HG02870 (cell line): ENCODE data around the gene IGF1R.
A peak's percentile ranks its signal among the peaks of the same experiment; 100 is the strongest.

ENCODE experiments used
- ATAC-seq: cut with Tn5 transposase; IDR thresholded peaks from one replicate; pipeline ENCODE4 v1.9.1; 2021; ENCODE audit warnings: mild to moderate bottlenecking, moderate library complexity; ENCODE audit not compliant: unreplicated experiment

Gene IGF1R

GRCh38 chr15:98703126-98703685 is 54.9 kb downstream of the IGF1R start:
- no peak for ATAC-seq

DNA sequence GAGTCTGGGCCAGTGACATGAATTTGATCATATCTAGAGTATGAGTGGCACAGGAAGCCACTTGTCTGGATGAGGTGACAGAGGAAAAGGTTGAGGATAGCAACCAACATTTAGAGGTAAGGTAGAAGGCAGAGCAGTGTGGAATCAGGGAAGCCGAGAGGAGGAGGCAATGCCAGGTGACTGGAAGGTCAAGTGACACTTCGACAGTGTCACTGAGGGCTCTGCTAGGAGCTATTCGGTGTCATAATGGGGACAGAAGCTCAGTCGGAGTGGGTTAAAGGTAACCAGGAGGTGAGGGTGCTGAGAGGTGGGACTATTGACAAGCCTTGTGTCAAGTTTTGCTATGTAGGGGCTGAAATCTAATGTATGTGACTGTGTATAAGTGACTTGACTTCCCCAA is 56.7 kb downstream of the IGF1R start:
- ATAC-seq, result no peak

GRCh38 chr15:98706387-98706786 is 58.0 kb downstream of the IGF1R start:
- no peak for ATAC-seq

- no peak for ATAC-seq
Measured at GRCh38 chr15:98706986-98707385, 58.6 kb downstream of the IGF1R start.

DNA sequence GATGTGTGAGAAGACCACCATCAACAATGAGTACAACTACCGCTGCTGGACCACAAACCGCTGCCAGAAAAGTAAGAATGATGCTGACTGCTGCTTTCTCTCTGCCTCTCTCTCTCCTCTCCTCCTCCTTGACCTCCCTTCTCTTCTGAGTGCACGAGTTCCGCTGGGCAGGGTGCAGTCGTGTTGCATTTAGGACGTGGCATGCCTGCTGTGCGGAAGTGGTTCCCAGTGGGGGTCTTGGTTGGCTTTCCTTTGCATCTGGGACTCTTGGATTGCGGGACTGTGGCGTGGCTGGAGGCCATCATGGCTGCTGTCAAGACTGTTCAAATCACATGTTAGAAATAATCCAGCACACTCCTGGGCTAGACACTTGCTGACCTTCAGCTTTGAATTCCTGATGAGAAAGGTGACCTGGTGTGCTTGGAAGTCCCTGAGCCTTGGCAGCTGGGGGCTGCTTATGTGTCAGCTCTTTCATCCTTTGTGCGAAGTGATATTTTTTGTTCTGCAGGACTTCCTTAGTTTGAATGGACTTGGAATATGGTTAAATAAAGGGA is 59.8 kb downstream of the IGF1R start:
- no peak for ATAC-seq

- no peak for ATAC-seq
Measured at GRCh38 chr15:98711810-98712209, 63.5 kb downstream of the IGF1R start.

DNA sequence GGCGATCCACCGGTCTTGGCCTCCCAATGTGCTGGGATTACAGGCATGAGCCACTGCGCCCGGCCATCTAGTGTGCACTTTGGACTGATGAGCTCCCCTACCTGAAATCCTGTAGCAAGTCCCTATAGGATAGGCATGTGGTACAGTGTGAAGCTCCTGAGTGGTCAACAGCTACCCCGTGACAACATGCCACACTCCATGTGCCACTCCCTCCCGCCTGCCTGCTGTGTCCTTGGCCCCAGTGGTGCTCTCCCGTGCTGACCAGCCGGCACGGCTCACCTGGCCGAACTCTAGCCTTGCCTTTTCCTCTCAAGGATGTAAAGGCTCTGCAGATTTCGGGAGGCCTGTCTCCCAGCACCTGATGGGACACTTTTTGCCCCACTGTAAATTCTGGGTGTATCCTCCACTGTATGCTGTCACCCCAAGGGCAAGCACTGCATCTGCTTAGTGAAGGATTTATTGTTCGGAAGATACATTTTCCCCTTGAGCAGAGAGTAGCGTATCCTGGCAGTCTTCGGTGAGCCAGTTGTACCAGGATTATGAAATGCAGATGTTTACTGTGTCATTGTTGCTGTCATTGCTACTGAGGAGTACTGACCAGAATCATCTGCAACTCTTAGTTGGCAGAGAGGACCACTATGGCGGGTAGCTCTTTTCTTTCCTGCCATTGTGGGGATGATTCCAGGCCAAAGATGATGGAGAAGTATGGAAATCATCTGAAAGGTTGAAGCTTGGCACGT is 64.7 kb downstream of the IGF1R start:
- ATAC-seq, result no peak

- ATAC-seq, result peak; percentile 57
Measured at GRCh38 chr15:98713585-98714001, 65.3 kb downstream of the IGF1R start.

- ATAC-seq, result no peak
Measured at GRCh38 chr15:98714922-98715321, 66.6 kb downstream of the IGF1R start.

- ATAC-seq, result no peak
Measured at GRCh38 chr15:98715401-98715800, 67.1 kb downstream of the IGF1R start.

DNA sequence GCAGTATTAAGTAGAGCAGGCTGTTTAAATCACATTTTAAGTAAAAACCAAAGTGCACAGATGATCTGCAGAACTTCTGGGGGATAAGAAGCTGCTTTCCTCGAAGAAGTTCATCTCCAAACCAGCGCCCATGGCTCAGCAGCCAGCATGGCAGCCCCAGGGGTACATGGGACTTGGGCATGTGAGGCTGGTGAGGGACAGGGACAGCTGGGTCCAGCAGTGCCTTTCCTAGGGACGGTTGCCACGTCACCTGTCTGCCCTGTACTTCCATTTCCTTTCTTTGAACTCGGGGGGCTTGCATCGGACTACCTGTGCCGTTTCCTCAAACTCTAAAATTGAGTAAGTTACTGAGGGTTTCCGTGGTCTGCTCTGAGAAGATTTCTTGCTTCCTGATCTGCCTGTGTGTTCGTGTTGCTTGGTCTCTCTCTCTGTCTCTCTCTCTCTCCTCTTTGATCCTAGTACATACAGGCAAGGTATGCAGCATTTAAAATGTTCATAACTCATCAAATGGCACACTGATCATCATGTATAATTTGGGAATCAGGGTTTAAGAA is 67.6 kb downstream of the IGF1R start:
- ATAC-seq, result no peak

DNA sequence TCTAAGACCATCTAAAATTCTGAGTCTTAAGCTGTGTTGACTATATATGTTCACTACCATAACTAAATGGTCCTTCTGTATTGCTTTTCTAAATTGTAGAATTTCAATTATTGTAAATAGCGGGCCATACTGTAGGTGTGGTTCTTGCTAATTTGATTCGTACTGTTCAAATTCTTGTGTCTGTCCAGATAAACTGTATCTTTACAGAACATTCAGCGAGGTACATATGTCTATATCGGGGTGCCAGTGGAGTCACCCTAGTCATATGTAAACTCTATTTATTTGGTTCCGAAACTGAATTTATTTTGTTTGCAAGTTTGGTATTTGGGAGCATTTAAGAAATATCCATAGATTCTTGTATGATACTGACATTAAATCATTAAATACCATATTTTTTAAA is 69.0 kb downstream of the IGF1R start:
- ATAC-seq, result no peak

DNA sequence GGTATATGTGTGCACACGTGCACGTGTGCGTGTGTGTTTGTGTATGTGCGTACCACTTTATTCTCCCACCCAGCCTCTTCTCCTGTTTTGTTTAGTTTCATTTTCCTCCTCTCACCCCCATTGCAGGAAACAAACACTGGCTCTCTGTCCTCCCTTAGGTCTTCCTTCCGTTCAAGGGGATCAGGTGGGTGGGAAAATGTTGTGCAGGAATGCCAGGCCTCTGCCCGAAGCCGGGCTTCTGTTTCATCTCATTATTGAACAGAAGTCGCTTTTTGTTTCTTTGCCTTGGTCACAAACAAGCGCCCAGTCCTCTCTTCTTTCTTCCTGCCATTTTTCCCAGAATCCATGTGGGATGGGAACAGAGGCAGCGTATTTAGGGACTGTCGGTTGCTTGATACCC is 69.6 kb downstream of the IGF1R start:
- no peak for ATAC-seq

- no peak for ATAC-seq
Measured at GRCh38 chr15:98718426-98719136, 70.2 kb downstream of the IGF1R start.

DNA sequence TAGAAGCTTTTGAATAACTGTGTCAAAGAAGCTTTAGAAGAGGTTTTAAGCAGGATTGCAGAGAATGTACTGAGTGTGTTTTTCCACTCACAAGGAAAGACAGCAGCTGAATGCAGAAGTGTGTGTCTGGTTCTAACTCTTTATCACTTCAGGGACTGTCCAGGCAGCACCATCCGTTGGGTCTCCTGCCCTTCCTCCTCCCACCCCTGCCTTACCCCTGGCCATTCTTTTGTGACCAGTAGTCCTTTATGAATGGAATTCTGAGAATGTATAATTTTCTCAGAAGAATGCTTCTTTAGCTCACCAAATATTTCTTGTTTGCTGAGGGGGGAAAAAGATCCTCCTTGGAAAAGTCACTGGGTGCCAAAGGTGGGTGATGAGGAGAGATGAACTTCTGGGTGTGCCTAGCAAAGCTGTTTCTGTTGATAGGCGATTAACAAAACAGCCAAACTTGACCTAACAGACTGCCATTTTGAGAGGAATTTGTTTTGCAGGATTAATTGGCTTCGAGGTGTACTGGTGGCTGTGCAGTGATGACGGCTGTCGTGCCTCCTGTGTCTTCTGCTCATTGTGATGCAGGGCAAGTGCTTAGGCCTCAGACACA is 70.9 kb downstream of the IGF1R start:
- no peak for ATAC-seq

- ATAC-seq, result no peak
Measured at GRCh38 chr15:98720031-98720430, 71.7 kb downstream of the IGF1R start.

DNA sequence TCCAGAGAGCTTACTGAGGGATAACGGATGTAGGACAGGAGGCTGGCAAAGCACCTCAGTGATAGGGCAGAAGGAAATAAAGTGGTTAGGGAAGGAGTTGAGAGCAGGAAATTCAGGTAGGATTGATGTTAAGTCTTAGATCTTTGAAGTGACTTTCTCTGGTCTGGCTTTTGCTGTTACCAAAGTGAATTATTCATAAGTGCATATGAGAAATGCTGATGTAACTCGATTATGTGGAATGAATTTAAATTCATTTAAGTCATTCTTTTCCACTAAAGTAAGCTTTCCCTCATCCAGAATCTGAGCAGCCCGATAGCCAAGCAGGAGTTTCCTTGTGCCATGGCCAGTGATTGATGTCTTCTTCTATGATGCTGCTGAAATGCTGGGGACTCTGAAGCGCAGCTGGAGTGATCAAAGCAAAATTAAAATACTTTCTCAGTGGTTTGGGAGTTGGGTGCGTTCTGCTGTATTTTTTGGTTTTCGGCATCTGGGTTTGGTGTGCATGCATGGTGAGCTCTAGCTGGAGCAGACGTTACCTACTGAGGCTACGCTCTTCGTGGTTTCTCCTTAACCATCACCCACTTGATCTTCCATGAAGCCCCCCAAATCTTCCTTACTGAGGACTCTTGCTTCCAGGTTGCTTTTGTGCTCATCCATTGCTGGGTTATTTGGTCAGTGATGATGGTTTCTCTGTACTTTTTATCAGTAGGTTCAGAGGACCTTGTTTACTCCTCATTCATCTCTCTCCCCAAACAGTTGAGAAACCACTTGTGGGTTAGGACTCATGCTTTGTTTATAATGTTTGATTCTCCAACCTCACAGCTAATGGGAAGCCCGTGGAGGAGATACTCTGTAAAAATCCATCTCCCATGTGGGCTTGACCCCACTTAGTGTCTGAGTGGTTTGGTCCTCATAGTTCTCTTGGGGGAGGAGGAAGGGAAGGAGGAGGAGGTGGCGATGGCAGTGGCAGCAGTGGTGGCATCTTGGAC is 72.5 kb downstream of the IGF1R start:
- no peak for ATAC-seq

DNA sequence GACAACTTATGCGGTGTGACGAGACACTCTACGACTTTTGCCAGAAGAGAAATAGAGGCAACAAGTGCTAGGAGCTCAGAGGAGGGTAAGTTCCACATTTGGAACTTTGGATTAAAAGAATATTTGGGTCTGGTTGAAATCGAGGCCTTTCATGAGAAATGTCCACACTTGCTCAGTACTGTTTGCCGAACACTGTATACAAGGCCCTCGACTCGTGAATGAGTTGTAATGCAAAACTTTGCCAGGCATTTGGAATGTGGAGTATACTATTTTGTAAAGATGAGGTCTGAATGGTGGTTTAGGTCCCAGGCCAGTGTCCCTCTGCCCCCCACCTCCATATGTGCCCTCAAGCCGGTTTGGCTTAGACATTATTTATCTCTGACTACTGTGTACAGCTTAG is 73.9 kb downstream of the IGF1R start:
- no peak for ATAC-seq

- ATAC-seq, result no peak
Measured at GRCh38 chr15:98722645-98723044, 74.3 kb downstream of the IGF1R start.

DNA sequence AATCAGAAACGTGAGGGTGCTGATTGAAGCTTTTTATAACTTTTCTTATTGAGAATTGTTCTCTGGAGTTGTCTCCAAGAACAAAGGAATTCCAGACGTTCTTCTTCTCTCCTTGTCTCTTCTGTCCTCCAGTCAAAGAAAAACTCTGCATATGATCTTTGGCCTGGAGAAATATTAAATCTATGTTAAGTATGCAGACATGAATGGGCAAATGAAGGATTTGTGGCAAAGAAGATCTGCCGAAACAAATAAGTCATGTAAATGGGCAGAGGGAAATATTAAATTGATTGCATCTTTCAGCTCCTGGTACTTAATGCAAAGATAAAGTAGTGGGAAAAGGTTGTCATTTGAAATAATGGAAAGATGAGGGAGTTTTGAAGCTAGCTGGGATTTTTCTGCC is 74.9 kb downstream of the IGF1R start:
- no peak for ATAC-seq
